ENCODE data around the gene RPS10. TPM values are rescaled to one million over a fixed set of nuclear protein-coding genes. Genes with fewer than 3 reads are reported as not detected.

The RPS10 gene
- total and polyA plus RNA-seq, 2 of the 8 experiments (the other 6 are each of a cell fraction or from before 2014, with no cell fraction given) = 2,408 to 11,142 TPM

DNA sequence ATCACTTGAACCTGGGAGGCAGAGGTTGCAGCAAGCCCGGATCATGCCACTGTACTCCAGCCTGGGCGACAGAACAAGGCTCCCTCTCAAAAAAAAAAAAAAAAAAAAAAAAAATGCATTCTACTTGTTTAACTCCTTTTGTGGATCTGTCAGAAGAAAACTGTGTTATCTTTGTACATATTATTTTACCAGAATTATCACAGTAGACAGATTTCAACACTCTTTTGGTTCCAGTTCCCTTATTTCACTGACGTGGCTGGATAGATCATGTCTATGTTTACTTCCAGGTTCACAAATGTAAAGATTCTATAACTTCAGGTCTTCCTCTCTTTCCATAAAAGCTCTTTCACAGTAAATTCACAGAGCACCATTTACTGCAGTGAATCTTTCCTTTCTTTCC is 51.8 kb downstream of the RPS10 start:
- H4K20me1 ChIP-seq (replicated peaks in 1 of 2; ENCODE audit: control insufficient read depth in 1 of 2, insufficient read depth in 2 of 2, low read length in 2 of 2) = peaks cover 0 to 18% of the 10 kb centered on the region in 2 experiments
- 91% methylated on average over 3 of the region's 3 CpGs; no CpG with 5 or more reads in 1 of the 2 experiments for WGBS, 2 experiments (ENCODE audit: extremely low coverage in 1 of 2, insufficient coverage in 1 of 2, insufficient read length in 1 of 2, insufficient replicate concordance in 2 of 2, low coverage in 1 of 2, low lambda C conversion rate in 2 of 2, missing lambda C conversion rate in 1 of 2)

More for the DNA sequence above, 51.8 kb downstream of the RPS10 start:
- no peak overlapping the region for H3K27ac ChIP-seq (ENCODE audit: low read depth, low read length)
- H2BK12ac ChIP-seq (ENCODE audit: low read depth, low read length) = no peak overlapping the region
- peaks cover 0 to 2% (median 0%) of the 10 kb centered on the region in 4 experiments; a peak in 1 of 7 replicates for H3K4me1 ChIP-seq (replicated peaks in 1 of 4; ENCODE audit: control insufficient read depth in 3 of 4, insufficient read depth in 4 of 4, low read length in 3 of 4)
- peaks cover 4% of the 10 kb centered on the region; the same call in 1 of the 2 replicates for H3K23me2 ChIP-seq (ENCODE audit: low read depth, low read length)
- H3K4me3 ChIP-seq (ENCODE audit: extremely low read depth in 1 of 4, insufficient read depth in 2 of 4, low read depth in 3 of 4, low read length in 4 of 4) = no peak overlapping the region
- H3K79me2 ChIP-seq (ENCODE audit: control insufficient read depth in 1 of 2, insufficient read depth in 2 of 2, low read length in 2 of 2) = peaks cover 0 to 77% of the 10 kb centered on the region in 2 experiments; a peak in 2 of 4 replicates
- no peak overlapping the region for H3K4ac ChIP-seq (replicated peaks; ENCODE audit: insufficient read length, low read depth, low read length)
- H3K36me3 ChIP-seq (ENCODE audit: control insufficient read depth in 2 of 4, insufficient read depth in 4 of 4, low read length in 3 of 4) = no peaks in the 10 kb centered on the region; a peak in 2 of 8 replicates
- no peak overlapping the region for H4K8ac ChIP-seq (ENCODE audit: extremely low read depth, insufficient read depth, low read length)
- no peak overlapping the region for H2BK120ac ChIP-seq (replicated peaks; ENCODE audit: low read depth, low read length)
- ChIA-PET POLR2A (ENCODE audit: partially characterized antibody) (interaction anchor here (0.7 to 1.5 kb wide), 3 partner anchors 43 to 882 kb away, joined by 3 to 4 read pairs (median 3); no protein-coding TSS in a partner anchor), CTCF (ENCODE audit: partially characterized antibody) (interaction anchor here (0.7 to 1.5 kb wide), 3 partner anchors 39 to 125 kb away, joined by 3 to 5 read pairs (median 5); no protein-coding TSS in a partner anchor)
- no peak overlapping the region for H3K56ac ChIP-seq (replicated peaks; ENCODE audit: insufficient read length, low read depth, low read length)
- H2AFZ ChIP-seq (ENCODE audit: low read length) = no peak overlapping the region
- peaks cover 11% of the 10 kb centered on the region for H3K79me1 ChIP-seq (ENCODE audit: low read depth, low read length)
- no peak overlapping the region for H4K91ac ChIP-seq (replicated peaks; ENCODE audit: insufficient read length, low read length)
- TF ChIP-seq TEAD4 (IDR thresholded peaks at IDR 0.05; ENCODE audit: low read depth, low read length) = no peak
- DNase-seq (ENCODE audit: low read depth in 1 of 2, low spot score in 2 of 2) (no peak), FAIRE-seq (no peak)
- no peak overlapping the region for H2BK15ac ChIP-seq (ENCODE audit: low read length)
- no peak overlapping the region for H2BK20ac ChIP-seq (ENCODE audit: low read length)
- no peak overlapping the region for H3K18ac ChIP-seq (ENCODE audit: extremely low read depth, low read length)
- H4K5ac ChIP-seq (ENCODE audit: insufficient read length, low read depth, low read length) = no peak overlapping the region
- H3K27me3 ChIP-seq (replicated peaks in 1 of 4; ENCODE audit: control insufficient read depth in 3 of 4, extremely low read depth in 1 of 4, insufficient read depth in 3 of 4, low read length in 3 of 4) = no peaks in the 10 kb centered on the region
- H3K23ac ChIP-seq (ENCODE audit: insufficient read length) = no peak overlapping the region
- no peak overlapping the region for H3K4me2 ChIP-seq (ENCODE audit: insufficient read depth in 1 of 2, low read depth in 2 of 2, low read length in 2 of 2)
- H2BK5ac ChIP-seq (ENCODE audit: low read depth, low read length) = no peak overlapping the region
- H3K9ac ChIP-seq (replicated peaks in 1 of 4; ENCODE audit: extremely low read depth in 1 of 4, low read depth in 3 of 4, low read length in 3 of 4) = no peak overlapping the region
- no peak overlapping the region for H3K14ac ChIP-seq (ENCODE audit: insufficient read length)
- no peak overlapping the region for H2AK5ac ChIP-seq (ENCODE audit: low read depth, low read length)
- H3K9me3 ChIP-seq (ENCODE audit: insufficient read depth in 2 of 2, low read depth in 1 of 2, low read length in 1 of 2) = no peaks in the 10 kb centered on the region
